K562 treated with DMSO at 1 percent for 12 hours (cell line): Measurements from ENCODE around the gene ARMH3. TPM values are rescaled to one million over a fixed set of nuclear protein-coding genes. Genes with fewer than 3 reads are reported as not detected.

Experiments
- total RNA-seq: library from RNA; unstranded; fragments of 300-600 nt; gene quantifications from 2 replicates; pipeline ENCODE4 v1.2.3, GENCODE V29; 2022; ENCODE audit not compliant: insufficient read depth

The ARMH3 gene, protein sequence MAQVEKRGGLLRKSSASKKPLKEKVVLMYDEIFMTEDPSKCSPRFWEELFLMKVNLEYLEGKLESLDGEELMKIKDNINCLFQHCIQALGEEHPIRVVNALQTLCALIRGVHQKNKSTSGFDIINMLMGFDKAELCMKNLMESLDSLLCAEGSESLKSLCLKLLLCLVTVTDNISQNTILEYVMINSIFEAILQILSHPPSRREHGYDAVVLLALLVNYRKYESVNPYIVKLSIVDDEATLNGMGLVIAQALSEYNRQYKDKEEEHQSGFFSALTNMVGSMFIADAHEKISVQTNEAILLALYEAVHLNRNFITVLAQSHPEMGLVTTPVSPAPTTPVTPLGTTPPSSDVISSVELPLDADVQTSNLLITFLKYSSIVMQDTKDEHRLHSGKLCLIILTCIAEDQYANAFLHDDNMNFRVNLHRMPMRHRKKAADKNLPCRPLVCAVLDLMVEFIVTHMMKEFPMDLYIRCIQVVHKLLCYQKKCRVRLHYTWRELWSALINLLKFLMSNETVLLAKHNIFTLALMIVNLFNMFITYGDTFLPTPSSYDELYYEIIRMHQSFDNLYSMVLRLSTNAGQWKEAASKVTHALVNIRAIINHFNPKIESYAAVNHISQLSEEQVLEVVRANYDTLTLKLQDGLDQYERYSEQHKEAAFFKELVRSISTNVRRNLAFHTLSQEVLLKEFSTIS
- not detected in 2 replicates for total RNA-seq

DNA sequence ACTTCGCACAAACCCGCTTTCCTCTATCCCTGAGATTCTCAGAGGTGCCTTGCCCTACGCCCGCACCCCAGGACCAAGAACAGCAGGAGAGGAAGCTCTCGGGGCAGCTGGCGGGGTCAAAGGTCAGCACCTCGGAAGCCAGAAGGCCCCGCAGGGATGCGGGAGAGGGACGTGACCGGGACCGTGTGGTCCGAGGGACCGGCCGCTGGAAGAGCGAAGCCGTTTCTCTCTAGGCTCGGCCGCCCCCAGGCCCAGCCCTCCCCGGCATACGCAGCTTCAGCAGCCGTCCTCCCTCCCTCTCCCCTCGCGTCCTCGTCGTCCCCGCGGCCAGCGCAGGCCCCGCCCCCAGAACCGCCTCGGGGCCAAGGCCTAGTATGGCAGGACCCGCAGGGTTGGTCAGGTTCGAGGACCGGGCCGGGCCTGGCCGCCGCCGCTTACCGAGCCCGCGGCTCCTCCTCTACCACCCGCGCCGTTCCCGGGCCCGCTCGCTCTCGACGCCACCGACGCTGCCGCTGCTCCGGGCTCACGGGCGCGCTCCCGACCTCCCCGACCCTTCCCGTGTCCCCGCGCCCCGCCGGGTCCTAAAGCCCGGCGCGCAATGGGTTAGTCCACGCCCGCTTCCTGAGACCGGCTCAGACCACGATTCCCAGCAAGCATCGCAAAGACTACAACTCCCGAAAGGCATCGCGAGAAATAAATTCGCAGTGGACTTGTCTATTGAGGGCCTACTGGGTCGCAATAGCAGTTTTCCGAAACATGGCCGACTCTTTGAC lies at the start of gene ARMH3:
TSS of gene ARMH3 (minus strand) at position 527 of the 773 bp plus-strand sequence. CDS start 16,059 bp downstream, outside the sequence.

DNA sequence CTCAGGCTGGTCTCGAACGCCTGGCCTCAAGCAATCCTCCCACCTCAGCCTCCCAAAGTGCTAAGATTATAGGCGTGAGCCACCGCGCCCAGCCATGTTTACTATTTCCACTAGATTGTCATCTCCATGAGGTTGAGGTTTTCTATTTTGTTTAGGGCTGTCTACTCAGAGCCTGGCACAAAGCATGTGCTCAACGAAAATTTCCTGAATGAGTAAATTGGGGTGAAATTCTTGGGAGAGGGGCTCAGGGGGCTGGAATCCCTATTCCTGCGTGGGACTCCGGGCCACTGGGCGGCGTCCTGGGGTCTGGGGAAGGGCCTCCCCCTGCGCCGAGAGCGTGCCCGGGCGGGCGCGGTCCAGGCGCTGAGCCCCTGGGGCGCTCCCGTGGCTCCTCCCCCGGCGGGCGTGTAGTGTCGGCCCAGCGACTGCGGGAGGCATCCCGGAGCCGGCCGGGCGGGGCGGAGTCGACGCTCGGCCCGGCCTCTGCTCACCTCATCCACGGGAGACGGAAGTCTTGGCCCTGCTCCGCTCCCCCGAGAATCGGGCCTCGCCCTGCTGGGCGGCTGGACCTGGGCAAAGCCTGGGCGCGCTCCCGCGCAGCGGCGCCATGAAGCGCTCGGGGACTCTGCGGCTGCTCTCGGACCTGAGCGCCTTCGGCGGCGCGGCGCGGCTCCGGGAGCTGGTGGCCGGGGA lies 9.0 kb upstream of the ARMH3 start, which contains the start of gene HPS6:
TSS of gene HPS6 (plus strand) at position 482 of the 693 bp plus-strand sequence. CDS start at position 608, 126 bp downstream.

GRCh38 chr10:101843032-101844021 lies 212.6 kb downstream of the ARMH3 start, which contains the start of gene KCNIP2:
Gene KCNIP2 (minus strand): TSS chr10:101843800. CDS start chr10:101843568, 232 bp downstream.

DNA sequence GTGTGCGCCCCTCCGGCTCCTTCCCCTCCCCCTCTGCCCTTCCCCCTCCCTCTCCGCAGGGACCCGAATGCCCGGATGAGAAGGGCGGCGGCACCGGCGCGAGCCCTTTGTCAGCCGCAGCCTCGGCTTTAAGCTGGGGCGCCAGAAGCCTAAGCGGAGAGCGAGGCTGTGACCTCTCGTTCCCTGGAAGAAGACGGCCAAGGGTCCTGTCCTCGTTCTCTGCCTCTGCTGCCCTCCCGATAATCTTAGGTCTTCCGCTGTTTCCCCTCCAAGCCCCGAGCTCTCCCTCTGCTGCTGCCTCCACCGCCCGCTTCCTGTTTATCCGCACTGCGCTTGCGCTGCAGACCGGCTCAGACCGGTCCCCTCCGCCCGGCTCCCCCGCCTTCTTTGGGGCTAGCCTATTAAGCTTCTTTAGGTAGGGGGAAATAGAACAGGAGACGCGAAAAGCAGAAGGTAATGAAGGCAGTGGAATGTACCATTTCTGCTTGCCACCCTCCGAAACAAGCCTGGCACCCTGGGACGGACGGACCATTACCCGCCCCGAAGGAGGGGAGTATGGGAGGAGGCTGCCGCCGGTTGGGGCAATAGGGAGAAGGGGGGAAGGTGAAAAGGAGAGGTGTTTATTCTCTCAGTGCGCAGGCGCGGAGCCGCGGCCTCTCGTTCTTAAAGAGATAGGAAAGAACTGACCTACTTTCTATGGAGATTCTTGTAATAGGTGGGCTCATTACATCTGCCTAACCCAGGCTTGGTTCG lies 237.7 kb downstream of the ARMH3 start, which contains the start of gene OGA:
TSS of gene OGA (minus strand) at position 326 of the 753 bp plus-strand sequence. CDS start 422 bp downstream, outside the sequence.

Other genes starting within 250 kb of the ARMH3 start
- gene OGA, start 237.7 kb downstream of the ARMH3 start, total RNA-seq = 15.0 and 62.9 TPM in 2 replicates
- 2.5 and 17.8 TPM in 2 replicates for gene KCNIP2, start 212.4 kb downstream of the ARMH3 start, total RNA-seq
- 12.0 and 14.6 TPM in 2 replicates for gene HPS6, start 9.2 kb upstream of the ARMH3 start, total RNA-seq
- 25.0 and 52.3 TPM in 2 replicates for gene LDB1, start 64.2 kb upstream of the ARMH3 start, total RNA-seq
- gene PPRC1, start 76.9 kb upstream of the ARMH3 start, total RNA-seq = 3.6 and 10.2 TPM in 2 replicates
- gene NOLC1, start 96.2 kb upstream of the ARMH3 start, total RNA-seq = 16.0 and 44.6 TPM in 2 replicates
- 1.8 TPM in 1 of 2 replicates, not detected in the other for gene ELOVL3, start 170.1 kb upstream of the ARMH3 start, total RNA-seq
- not detected in 2 replicates for gene PITX3, start 185.3 kb upstream of the ARMH3 start, total RNA-seq
- gene GBF1, start 189.4 kb upstream of the ARMH3 start, total RNA-seq = 11.9 and 47.2 TPM in 2 replicates